Vagina (tissue), 2 donors: ENCODE measurements around the gene ANAPC2.

Source experiments
- CTCF ChIP-seq, 3 experiments: fragments of 450-650 bp in 2 of 3; fragments of 200-600 bp in 1 of 3; sonication (generic) in 1 of 3; IDR thresholded peaks; one replicate each; pipeline ENCODE4 v1.5.1; 2017 to 2019; ENCODE audit warnings: antibody characterized with exemption in 3 of 3, mild to moderate bottlenecking in 2 of 3, moderate library complexity in 2 of 3
- POLR2A ChIP-seq, 2 donors: fragments of 450-650 bp; IDR thresholded peaks; one replicate each; pipeline ENCODE4 v1.6.1; 2017; ENCODE audit warnings: antibody characterized with exemption in 2 of 2, mild to moderate bottlenecking in 2 of 2, moderate library complexity in 2 of 2
- POLR2AphosphoS5 ChIP-seq, 2 donors: sonication (generic); formaldehyde crosslinking; IDR thresholded peaks; one replicate each; pipeline ENCODE4 v1.9.0; 2017; ENCODE audit warnings: antibody characterized with exemption in 2 of 2, mild to moderate bottlenecking in 2 of 2, low read depth in 1 of 2; ENCODE audit not compliant: insufficient read depth in 1 of 2

- no peak for TF ChIP-seq CTCF (IDR thresholded peaks at IDR 0.05)
- no peak for TF ChIP-seq POLR2AphosphoS5 (IDR thresholded peaks at IDR 0.05; ENCODE audit: insufficient read depth in 1 of 2, low read depth in 1 of 2)
- no peak for TF ChIP-seq POLR2A (IDR thresholded peaks at IDR 0.05)
Observed at GRCh38 chr9:137185921-137186320, 2.4 kb downstream of the ANAPC2 start.
